ENCODE measurements around the gene SPRED2. TPM values are rescaled to one million over a fixed set of nuclear protein-coding genes. Genes with fewer than 3 reads are reported as not detected.

SPRED2 gene
- polyA plus RNA-seq, 2 of the 4 experiments (the other 2 are of a cell fraction): 20.6 to 29.3 TPM

DNA sequence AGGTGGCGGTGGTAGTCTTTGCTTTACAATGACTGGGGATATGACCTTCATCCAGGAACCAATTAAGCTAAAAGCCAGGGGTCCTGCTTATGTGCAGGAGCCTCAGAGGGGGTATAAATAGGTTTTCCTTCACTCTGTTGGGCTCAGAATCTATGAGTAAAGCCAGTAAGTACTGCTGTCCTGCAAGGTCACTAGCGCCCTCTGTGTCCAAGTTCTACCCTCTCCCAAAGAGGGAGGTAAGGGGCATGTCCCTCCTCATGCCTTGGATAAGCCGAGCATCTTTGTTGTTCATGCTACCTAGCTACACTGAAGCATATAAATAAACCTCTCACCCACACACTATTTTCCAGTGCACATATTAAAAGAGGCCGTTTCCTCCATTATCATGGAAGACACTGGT is 79.4 kb downstream of the SPRED2 start:
- Histone ChIP-seq H3K4me2 (no peak overlapping the region), H3K4me3 (no peak overlapping the region), H3K9me3 (no peaks in the 10 kb centered on the region), H3K4me1 (peaks cover 30% of the 10 kb centered on the region), H3K27ac (no peak overlapping the region)
- WGBS (ENCODE audit: missing lambda C conversion rate): 81% methylated on average over 4 of the region's 4 CpGs
- ChIA-PET POLR2A (interaction anchor here (0.5 to 1.4 kb wide), 2 partner anchors 13 to 156 kb away, joined by 4 to 7 read pairs; no protein-coding TSS in a partner anchor), CTCF (interaction anchor here (0.7 to 2.0 kb wide), 10 partner anchors 9 to 88 kb away, joined by 3 to 6 read pairs (median 4); no protein-coding TSS in a partner anchor)
- FAIRE-seq (no peak), ATAC-seq (peak in 1 of 2 experiments; percentile 60; a peak in 3 of 6 replicates), DNase-seq (ENCODE audit: low read depth in 1 of 2, low spot score in 1 of 2) (peak in 1 of 2 experiments; percentile 50)
- TF ChIP-seq NR3C1 (IDR thresholded peaks at IDR 0.05): no peak
- TF ChIP-seq RAD21 (conservative IDR thresholded peaks at IDR 0.05 in 1 of 2, IDR thresholded peaks at IDR 0.05 in 1 of 2): peak in 1 of 2 experiments; percentile 13; a peak in 1 of 5 replicates

DNA sequence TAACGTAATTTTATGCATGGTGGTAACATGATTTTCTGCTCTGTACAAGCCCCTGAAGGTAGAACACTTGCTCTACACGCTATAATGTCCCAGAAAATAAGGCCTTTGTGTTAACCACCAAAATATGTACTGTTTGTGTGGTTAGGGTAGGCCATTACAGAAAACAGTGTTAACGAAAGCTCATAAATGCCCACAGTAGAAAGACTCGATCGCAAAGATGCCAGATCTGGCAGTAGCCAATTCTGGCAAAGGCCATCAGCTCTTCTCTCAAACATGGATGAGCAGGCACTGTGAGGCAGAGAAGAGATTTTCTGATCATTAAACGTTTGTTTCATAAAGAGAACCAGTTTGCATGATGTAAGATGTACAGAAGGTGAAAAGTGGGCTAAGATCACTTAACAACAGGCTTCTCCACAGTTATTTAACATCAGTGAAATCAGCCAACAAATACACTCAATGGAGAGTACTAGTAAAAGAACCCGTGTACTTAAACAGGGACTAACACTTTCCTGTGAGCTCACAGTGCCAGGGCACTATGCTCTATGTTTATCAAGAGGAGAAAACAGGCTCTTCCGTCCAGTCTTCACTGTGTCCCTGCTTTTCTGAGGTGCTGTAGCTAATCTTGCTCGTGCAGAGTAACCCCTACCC is 80.3 kb downstream of the SPRED2 start:
- Histone ChIP-seq H3K4me2 (no peak overlapping the region), H3K27ac (no peak overlapping the region), H3K9me3 (no peaks in the 10 kb centered on the region), H3K4me3 (no peak overlapping the region), H3K4me1 (peaks cover 30% of the 10 kb centered on the region)
- CTCF ChIA-PET: interaction anchor here (0.6 to 2.1 kb wide), 12 partner anchors 11 to 222 kb away, joined by 3 to 14 read pairs (median 4); no protein-coding TSS in a partner anchor
- TF ChIP-seq ZNF302 (CRISPR knock-in tag; IDR thresholded peaks at IDR 0.05) (no peak), ZSCAN20 (CRISPR knock-in tag; IDR thresholded peaks at IDR 0.05) (no peak), HOXB13 (CRISPR knock-in tag; IDR thresholded peaks at IDR 0.05; ENCODE audit: low read depth) (no peak), PHF8 (IDR thresholded peaks at IDR 0.05; ENCODE audit: borderline replicate concordance, low read depth) (no peak), ESRRA (IDR thresholded peaks at IDR 0.05; ENCODE audit: borderline replicate concordance, low read length) (no peak), TP53 (CRISPR knock-in tag; IDR thresholded peaks at IDR 0.05) (no peak), NPAS2 (CRISPR knock-in tag; IDR thresholded peaks at IDR 0.05; ENCODE audit: borderline replicate concordance) (no peak), TFCP2L1 (CRISPR knock-in tag; IDR thresholded peaks at IDR 0.05) (no peak), CHD4 (IDR thresholded peaks at IDR 0.05; ENCODE audit: borderline replicate concordance) (no peak), RFX5 (IDR thresholded peaks at IDR 0.05) (no peak), JUN (IDR thresholded peaks at IDR 0.05) (no peak), HOXA7 (CRISPR knock-in tag; IDR thresholded peaks at IDR 0.05) (no peak), JUNB (IDR thresholded peaks at IDR 0.05) (no peak), ZC3H11A (IDR thresholded peaks at IDR 0.05) (no peak), CBX8 (IDR thresholded peaks at IDR 0.05) (no peak)
- TF ChIP-seq, protein P1, sequence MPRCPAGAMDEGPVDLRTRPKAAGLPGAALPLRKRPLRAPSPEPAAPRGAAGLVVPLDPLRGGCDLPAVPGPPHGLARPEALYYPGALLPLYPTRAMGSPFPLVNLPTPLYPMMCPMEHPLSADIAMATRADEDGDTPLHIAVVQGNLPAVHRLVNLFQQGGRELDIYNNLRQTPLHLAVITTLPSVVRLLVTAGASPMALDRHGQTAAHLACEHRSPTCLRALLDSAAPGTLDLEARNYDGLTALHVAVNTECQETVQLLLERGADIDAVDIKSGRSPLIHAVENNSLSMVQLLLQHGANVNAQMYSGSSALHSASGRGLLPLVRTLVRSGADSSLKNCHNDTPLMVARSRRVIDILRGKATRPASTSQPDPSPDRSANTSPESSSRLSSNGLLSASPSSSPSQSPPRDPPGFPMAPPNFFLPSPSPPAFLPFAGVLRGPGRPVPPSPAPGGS (IDR thresholded peaks at IDR 0.05): no peak
- 86% methylated on average over 9 of the region's 9 CpGs for WGBS (ENCODE audit: missing lambda C conversion rate)
- FAIRE-seq: no peak
- DNase-seq (ENCODE audit: low read depth in 1 of 2, low spot score in 1 of 2): no peak
- no peak for ATAC-seq
- POLR2A ChIA-PET: interaction anchor here (1.4 kb wide), 1 partner anchor 14 kb away, joined by 4 read pairs; no protein-coding TSS in a partner anchor

DNA sequence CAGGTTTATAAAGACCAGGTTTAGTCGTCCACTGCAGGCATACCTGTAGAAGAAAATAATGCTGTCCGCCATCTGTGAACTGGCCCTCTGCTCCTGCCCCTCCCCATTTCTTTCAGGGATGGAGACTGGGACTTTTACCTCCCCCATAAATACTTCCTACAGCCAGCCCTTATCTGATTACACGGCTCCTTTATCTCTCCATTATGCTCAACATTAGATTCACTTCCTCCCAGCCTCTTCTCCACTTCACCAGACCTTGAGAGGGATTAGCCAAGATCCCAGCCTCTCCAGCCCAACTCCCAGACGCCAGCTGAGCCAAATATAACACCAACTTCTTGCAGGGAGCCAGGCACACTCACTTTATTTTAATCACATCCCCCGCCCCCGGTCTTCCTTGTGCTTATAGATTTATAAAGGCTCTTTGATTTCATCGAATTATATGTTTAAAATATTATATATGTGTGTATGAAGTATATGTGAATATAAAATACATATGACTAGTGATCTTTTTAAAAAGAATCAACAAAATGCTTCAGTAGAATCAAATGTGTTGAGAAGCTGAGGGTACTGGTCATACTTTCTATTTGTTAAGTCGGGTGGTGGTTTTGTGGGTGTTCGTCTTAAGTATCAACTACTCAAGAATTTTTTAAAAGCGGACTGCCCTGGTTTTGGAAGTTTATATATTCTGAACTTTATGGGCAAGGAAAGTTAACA is 81.0 kb downstream of the SPRED2 start:
- Histone ChIP-seq H3K4me2 (no peak overlapping the region), H3K4me1 (peaks cover 30% of the 10 kb centered on the region), H3K9me3 (no peaks in the 10 kb centered on the region), H3K4me3 (no peak overlapping the region), H3K27ac (no peak overlapping the region)
- no peak for FAIRE-seq
- ChIA-PET CTCF (interaction anchor here (1.2 to 2.1 kb wide), 11 partner anchors 10 to 222 kb away, joined by 3 to 14 read pairs (median 5); no protein-coding TSS in a partner anchor), POLR2A (interaction anchor here (1.4 kb wide), 1 partner anchor 15 kb away, joined by 4 read pairs; no protein-coding TSS in a partner anchor)
- DNase-seq (ENCODE audit: low read depth in 1 of 2, low spot score in 1 of 2): no peak
- 88% methylated on average over 10 of the region's 10 CpGs for WGBS (ENCODE audit: missing lambda C conversion rate)
- no peak; a peak in 1 of 6 replicates for ATAC-seq
- TF ChIP-seq HDAC2 (IDR thresholded peaks at IDR 0.05) (no peak), BHLHE40 (IDR thresholded peaks at IDR 0.05; ENCODE audit: low read depth, low read length) (no peak), CHD4 (IDR thresholded peaks at IDR 0.05; ENCODE audit: borderline replicate concordance) (no peak), EP300 (IDR thresholded peaks at IDR 0.05) (no peak), EHMT2 (IDR thresholded peaks at IDR 0.05; ENCODE audit: low read depth) (no peak), KDM5A (IDR thresholded peaks at IDR 0.05) (no peak), TFCP2L1 (CRISPR knock-in tag; IDR thresholded peaks at IDR 0.05) (no peak), SMC3 (IDR thresholded peaks at IDR 0.05) (no peak), CHD2 (IDR thresholded peaks at IDR 0.05; ENCODE audit: low read length, partially characterized antibody) (no peak), JUN (IDR thresholded peaks at IDR 0.05) (no peak), EHF (CRISPR knock-in tag; IDR thresholded peaks at IDR 0.05) (no peak), RNF2 (IDR thresholded peaks at IDR 0.05; ENCODE audit: borderline replicate concordance, low read depth) (no peak)
- TF ChIP-seq, protein P2, sequence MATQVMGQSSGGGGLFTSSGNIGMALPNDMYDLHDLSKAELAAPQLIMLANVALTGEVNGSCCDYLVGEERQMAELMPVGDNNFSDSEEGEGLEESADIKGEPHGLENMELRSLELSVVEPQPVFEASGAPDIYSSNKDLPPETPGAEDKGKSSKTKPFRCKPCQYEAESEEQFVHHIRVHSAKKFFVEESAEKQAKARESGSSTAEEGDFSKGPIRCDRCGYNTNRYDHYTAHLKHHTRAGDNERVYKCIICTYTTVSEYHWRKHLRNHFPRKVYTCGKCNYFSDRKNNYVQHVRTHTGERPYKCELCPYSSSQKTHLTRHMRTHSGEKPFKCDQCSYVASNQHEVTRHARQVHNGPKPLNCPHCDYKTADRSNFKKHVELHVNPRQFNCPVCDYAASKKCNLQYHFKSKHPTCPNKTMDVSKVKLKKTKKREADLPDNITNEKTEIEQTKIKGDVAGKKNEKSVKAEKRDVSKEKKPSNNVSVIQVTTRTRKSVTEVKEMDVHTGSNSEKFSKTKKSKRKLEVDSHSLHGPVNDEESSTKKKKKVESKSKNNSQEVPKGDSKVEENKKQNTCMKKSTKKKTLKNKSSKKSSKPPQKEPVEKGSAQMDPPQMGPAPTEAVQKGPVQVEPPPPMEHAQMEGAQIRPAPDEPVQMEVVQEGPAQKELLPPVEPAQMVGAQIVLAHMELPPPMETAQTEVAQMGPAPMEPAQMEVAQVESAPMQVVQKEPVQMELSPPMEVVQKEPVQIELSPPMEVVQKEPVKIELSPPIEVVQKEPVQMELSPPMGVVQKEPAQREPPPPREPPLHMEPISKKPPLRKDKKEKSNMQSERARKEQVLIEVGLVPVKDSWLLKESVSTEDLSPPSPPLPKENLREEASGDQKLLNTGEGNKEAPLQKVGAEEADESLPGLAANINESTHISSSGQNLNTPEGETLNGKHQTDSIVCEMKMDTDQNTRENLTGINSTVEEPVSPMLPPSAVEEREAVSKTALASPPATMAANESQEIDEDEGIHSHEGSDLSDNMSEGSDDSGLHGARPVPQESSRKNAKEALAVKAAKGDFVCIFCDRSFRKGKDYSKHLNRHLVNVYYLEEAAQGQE (IDR thresholded peaks at IDR 0.05): no peak
